Endothelial cell of umbilical vein (primary cell): ENCODE measurements around the gene KCNH1.

Experiments used
- CTCF ChIP-seq, 2 donors: IDR thresholded peaks; 1 replicate in 1 of 2; 2 replicates in 1 of 2; pipeline ENCODE4 v1.5.1; 2011; ENCODE audit warnings: low read length in 2 of 2, mild to moderate bottlenecking in 2 of 2, moderate library complexity in 2 of 2, control low read depth in 1 of 2, inconsistent platforms in 1 of 2, low read depth in 1 of 2; ENCODE audit not compliant: insufficient read depth in 1 of 2; ENCODE audit errors: extremely low read depth in 1 of 2
- EZH2 ChIP-seq: IDR thresholded peaks from 2 replicates; pipeline ENCODE4 v1.6.1; 2012; ENCODE audit warnings: borderline replicate concordance, low read depth, mild to moderate bottlenecking, moderate library complexity, low read length, inconsistent platforms; ENCODE audit not compliant: severe bottlenecking
- MAX ChIP-seq: IDR thresholded peaks from 2 replicates; pipeline ENCODE4 v1.6.1; 2011; ENCODE audit not compliant: insufficient read depth, insufficient read length
- POLR2A ChIP-seq: IDR thresholded peaks from 2 replicates; pipeline ENCODE4 v1.6.1; 2012; ENCODE audit warnings: low read depth, mild to moderate bottlenecking, control low read depth, low read length
- POLR2AphosphoS5 ChIP-seq: IDR thresholded peaks from 2 replicates; pipeline ENCODE4 v1.6.1; 2012; ENCODE audit warnings: low read depth, mild to moderate bottlenecking, control low read depth, low read length, moderate library complexity; ENCODE audit not compliant: insufficient read depth

- TF ChIP-seq CTCF (IDR thresholded peaks at IDR 0.05; ENCODE audit: extremely low read depth in 1 of 2, insufficient read depth in 1 of 2, low read depth in 1 of 2, low read length in 2 of 2) = no peak
- no peak for TF ChIP-seq MAX
- no peak for TF ChIP-seq EZH2
- no peak for TF ChIP-seq POLR2AphosphoS5
- TF ChIP-seq POLR2A = no peak
Measured at GRCh38 chr1:210684466-210685294, 449.3 kb downstream of the KCNH1 start.
